ENCODE results near the gene MRPL53.
"Not testable (repeated sequence)": the region's sequence is repeated elsewhere in the genome, so short reads cannot be mapped to it uniquely, and the experiment has no call there.

MRPL53 gene

GRCh38 chr2:74474481-74474880 is 2.0 kb upstream of the MRPL53 start:
- H3K4me3 ChIP-seq (ENCODE audit: low read depth, low read length), result no peak overlapping the region
- H3K79me2 ChIP-seq (ENCODE audit: control insufficient read depth, insufficient read depth, low read length, unreplicated experiment), result peaks cover 9% of the 10 kb centered on the region
- no peak overlapping the region for H2AFZ ChIP-seq (ENCODE audit: low read length, unreplicated experiment)
- no peak overlapping the region for H3K27ac ChIP-seq (ENCODE audit: low read depth, low read length)
- no peaks in the 10 kb centered on the region for H3K27me3 ChIP-seq (ENCODE audit: insufficient read depth, low read length)
- H3K36me3 ChIP-seq (ENCODE audit: insufficient read depth, low read length), result peaks cover 10% of the 10 kb centered on the region; the same call in 1 of the 2 replicates
- H3K4me1 ChIP-seq (ENCODE audit: control insufficient read depth, insufficient read depth, low read length, unreplicated experiment), result peaks cover 9% of the 10 kb centered on the region

- peak overlapping the region; percentile 80 for H3K4me3 ChIP-seq (ENCODE audit: low read depth, low read length)
Observed at GRCh38 chr2:74472945-74473258, 422 bp upstream of the MRPL53 start.

GRCh38 chr2:74471332-74472065 is 981 bp downstream of the MRPL53 start:
- peaks cover 9% of the 10 kb centered on the region for H3K4me1 ChIP-seq (ENCODE audit: control insufficient read depth, insufficient read depth, low read length, unreplicated experiment)
- H3K36me3 ChIP-seq (ENCODE audit: insufficient read depth, low read length), result peaks cover 4% of the 10 kb centered on the region; the same call in 1 of the 2 replicates
- H3K4me3 ChIP-seq (ENCODE audit: low read depth, low read length), result peak overlapping the region; percentile 80
- peak overlapping the region; percentile 67 for H3K27ac ChIP-seq (ENCODE audit: low read depth, low read length)
- H3K27me3 ChIP-seq (ENCODE audit: insufficient read depth, low read length), result no peaks in the 10 kb centered on the region
- peak overlapping the region; percentile 58 for H2AFZ ChIP-seq (ENCODE audit: low read length, unreplicated experiment)
- H3K79me2 ChIP-seq (ENCODE audit: control insufficient read depth, insufficient read depth, low read length, unreplicated experiment), result peaks cover 7% of the 10 kb centered on the region

More at GRCh38 chr2:74472945-74473258, 422 bp upstream of the MRPL53 start:
- Histone ChIP-seq H3K4me1 (ENCODE audit: control insufficient read depth, insufficient read depth, low read length, unreplicated experiment) (peaks cover 9% of the 10 kb centered on the region), H2AFZ (ENCODE audit: low read length, unreplicated experiment) (peak overlapping the region; percentile 96), H3K27ac (ENCODE audit: low read depth, low read length) (peak overlapping the region; percentile 67), H3K79me2 (ENCODE audit: control insufficient read depth, insufficient read depth, low read length, unreplicated experiment) (peaks cover 7% of the 10 kb centered on the region), H3K27me3 (ENCODE audit: insufficient read depth, low read length) (no peaks in the 10 kb centered on the region), H3K36me3 (ENCODE audit: insufficient read depth, low read length) (peaks cover 10% of the 10 kb centered on the region; the same call in 1 of the 2 replicates)

GRCh38 chr2:74470742-74471141 is 1.7 kb downstream of the MRPL53 start:
- H2AFZ ChIP-seq (ENCODE audit: low read length, unreplicated experiment); H3K4me3 ChIP-seq (ENCODE audit: low read depth, low read length); H3K27me3 ChIP-seq (ENCODE audit: insufficient read depth, low read length); H3K36me3 ChIP-seq (ENCODE audit: insufficient read depth, low read length); H3K27ac ChIP-seq (ENCODE audit: low read depth, low read length); H3K4me1 ChIP-seq (ENCODE audit: control insufficient read depth, insufficient read depth, low read length, unreplicated experiment): not testable (repeated sequence)
- peaks cover 11% of the 10 kb centered on the region for H3K79me2 ChIP-seq (ENCODE audit: control insufficient read depth, insufficient read depth, low read length, unreplicated experiment)

- Histone ChIP-seq H2AFZ (ENCODE audit: low read length, unreplicated experiment) (peak overlapping the region; percentile 98), H3K4me1 (ENCODE audit: control insufficient read depth, insufficient read depth, low read length, unreplicated experiment) (no peaks in the 10 kb centered on the region), H3K36me3 (ENCODE audit: insufficient read depth, low read length) (no peaks in the 10 kb centered on the region), H3K79me2 (ENCODE audit: control insufficient read depth, insufficient read depth, low read length, unreplicated experiment) (peaks cover 21% of the 10 kb centered on the region), H3K27ac (ENCODE audit: low read depth, low read length) (peak overlapping the region; percentile 70; the same call in 1 of the 2 replicates), H3K27me3 (ENCODE audit: insufficient read depth, low read length) (no peaks in the 10 kb centered on the region), H3K4me3 (ENCODE audit: low read depth, low read length) (peak overlapping the region; percentile 95)
Observed at GRCh38 chr2:74464406-74464805, 8.1 kb downstream of the MRPL53 start.

- Histone ChIP-seq H3K4me1 (ENCODE audit: control insufficient read depth, insufficient read depth, low read length, unreplicated experiment) (no peaks in the 10 kb centered on the region), H3K27ac (ENCODE audit: low read depth, low read length) (no peak overlapping the region), H3K4me3 (ENCODE audit: low read depth, low read length) (no peak overlapping the region), H2AFZ (ENCODE audit: low read length, unreplicated experiment) (no peak overlapping the region), H3K36me3 (ENCODE audit: insufficient read depth, low read length) (no peaks in the 10 kb centered on the region), H3K27me3 (ENCODE audit: insufficient read depth, low read length) (no peaks in the 10 kb centered on the region), H3K79me2 (ENCODE audit: control insufficient read depth, insufficient read depth, low read length, unreplicated experiment) (peaks cover 26% of the 10 kb centered on the region)
Observed at GRCh38 chr2:74462786-74463105, 9.7 kb downstream of the MRPL53 start.

GRCh38 chr2:74462054-74462785 is 10.3 kb downstream of the MRPL53 start:
- peaks cover 26% of the 10 kb centered on the region for H3K79me2 ChIP-seq (ENCODE audit: control insufficient read depth, insufficient read depth, low read length, unreplicated experiment)
- no peak overlapping the region for H2AFZ ChIP-seq (ENCODE audit: low read length, unreplicated experiment)
- no peaks in the 10 kb centered on the region for H3K36me3 ChIP-seq (ENCODE audit: insufficient read depth, low read length)
- H3K27ac ChIP-seq (ENCODE audit: low read depth, low read length), result no peak overlapping the region
- no peaks in the 10 kb centered on the region for H3K27me3 ChIP-seq (ENCODE audit: insufficient read depth, low read length)
- H3K4me1 ChIP-seq (ENCODE audit: control insufficient read depth, insufficient read depth, low read length, unreplicated experiment), result no peaks in the 10 kb centered on the region
- H3K4me3 ChIP-seq (ENCODE audit: low read depth, low read length), result no peak overlapping the region

GRCh38 chr2:74461187-74462053 is 11.1 kb downstream of the MRPL53 start:
- Histone ChIP-seq H3K4me1 (ENCODE audit: control insufficient read depth, insufficient read depth, low read length, unreplicated experiment) (peaks cover 5% of the 10 kb centered on the region), H3K27me3 (ENCODE audit: insufficient read depth, low read length) (no peaks in the 10 kb centered on the region), H3K36me3 (ENCODE audit: insufficient read depth, low read length) (no peaks in the 10 kb centered on the region), H2AFZ (ENCODE audit: low read length, unreplicated experiment) (no peak overlapping the region), H3K79me2 (ENCODE audit: control insufficient read depth, insufficient read depth, low read length, unreplicated experiment) (peaks cover 26% of the 10 kb centered on the region), H3K4me3 (ENCODE audit: low read depth, low read length) (no peak overlapping the region), H3K27ac (ENCODE audit: low read depth, low read length) (no peak overlapping the region)

- Histone ChIP-seq H3K79me2 (ENCODE audit: control insufficient read depth, insufficient read depth, low read length, unreplicated experiment) (peaks cover 29% of the 10 kb centered on the region), H3K4me1 (ENCODE audit: control insufficient read depth, insufficient read depth, low read length, unreplicated experiment) (peaks cover 17% of the 10 kb centered on the region)
- H2AFZ ChIP-seq (ENCODE audit: low read length, unreplicated experiment); H3K4me3 ChIP-seq (ENCODE audit: low read depth, low read length); H3K36me3 ChIP-seq (ENCODE audit: insufficient read depth, low read length); H3K27me3 ChIP-seq (ENCODE audit: insufficient read depth, low read length); H3K27ac ChIP-seq (ENCODE audit: low read depth, low read length): not testable (repeated sequence)
Observed at GRCh38 chr2:74460187-74460586, 12.3 kb downstream of the MRPL53 start.

GRCh38 chr2:74459503-74460118 is 12.9 kb downstream of the MRPL53 start:
- Histone ChIP-seq H3K79me2 (ENCODE audit: control insufficient read depth, insufficient read depth, low read length, unreplicated experiment) (peaks cover 24% of the 10 kb centered on the region), H3K4me3 (ENCODE audit: low read depth, low read length) (peak overlapping the region; percentile 91)

More at GRCh38 chr2:74459503-74460118, 12.9 kb downstream of the MRPL53 start:
- not testable (repeated sequence) for H2AFZ ChIP-seq (ENCODE audit: low read length, unreplicated experiment); H3K36me3 ChIP-seq (ENCODE audit: insufficient read depth, low read length); H3K27ac ChIP-seq (ENCODE audit: low read depth, low read length); H3K27me3 ChIP-seq (ENCODE audit: insufficient read depth, low read length)
- peaks cover 17% of the 10 kb centered on the region for H3K4me1 ChIP-seq (ENCODE audit: control insufficient read depth, insufficient read depth, low read length, unreplicated experiment)

Data from ACC112 (cell line).